ENCODE results near the gene CTNNBIP1. TPM values are rescaled to one million over a fixed set of nuclear protein-coding genes. Genes with fewer than 3 reads are reported as not detected.

The CTNNBIP1 gene
- total RNA-seq, 1 experiment from 2014 or later, result 44.4 TPM

GRCh38 chr1:9852004-9852403 lies 58.1 kb downstream of the CTNNBIP1 start:
- Mint-ChIP-seq H3K27me3 (ENCODE audit: low read depth) (no peaks in the 10 kb centered on the region), H3K36me3 (ENCODE audit: insufficient read depth in 1 of 3, low read depth in 3 of 3) (peaks cover 12 to 15% (median 14%) of the 10 kb centered on the region in 3 experiments; a peak in 6 of 7 replicates), H3K4me1 (peaks cover 29 to 37% of the 10 kb centered on the region in 2 experiments), H3K4me3 (no peak overlapping the region), H3K9me3 (peaks cover 3 to 7% of the 10 kb centered on the region in 2 experiments; a peak in 4 of 5 replicates), H3K27ac (0 out of 7 replicates have a peak overlapping the region, but pooled peaks of 1 of the 3 experiments have one; percentile 42)
- Histone ChIP-seq H3K4me2 (ENCODE audit: insufficient read depth, insufficient read length, low read length) (no peak overlapping the region), H2BK12ac (ENCODE audit: insufficient read length, low read depth, low read length) (no peak overlapping the region), H2AK5ac (ENCODE audit: insufficient read length, low read length) (no peak overlapping the region), H2BK15ac (ENCODE audit: low read depth, low read length) (no peak overlapping the region), H4K20me1 (ENCODE audit: control insufficient read depth, insufficient read depth, insufficient read length) (no peaks in the 10 kb centered on the region), H3T11ph (ENCODE audit: low read length) (no peak overlapping the region), H3K56ac (ENCODE audit: insufficient read length, low read depth, low read length) (no peak overlapping the region), H3K23me2 (ENCODE audit: insufficient read length, low read depth, low read length, poor library complexity, severe bottlenecking) (no peaks in the 10 kb centered on the region), H4K5ac (ENCODE audit: insufficient read length, low read depth, low read length) (no peak overlapping the region), H4K8ac (replicated peaks; ENCODE audit: insufficient read length, low read depth, low read length) (no peak overlapping the region), H2BK5ac (ENCODE audit: insufficient read length, low read length) (no peak overlapping the region), H2BK20ac (ENCODE audit: low read depth, low read length, poor library complexity, severe bottlenecking) (no peak overlapping the region), H2AFZ (ENCODE audit: low read length) (no peak overlapping the region), H3K4me1 (ENCODE audit: insufficient read depth, low read length) (no peaks in the 10 kb centered on the region), H3K18ac (ENCODE audit: insufficient read length, low read depth, low read length) (no peak overlapping the region), H3K23ac (ENCODE audit: insufficient read length, low read depth, low read length) (no peak overlapping the region), H3K27ac (ENCODE audit: insufficient read length, low read depth, low read length) (no peak overlapping the region), H3K14ac (ENCODE audit: insufficient read depth, low read length) (no peak overlapping the region; the same call in 1 of the 2 replicates), H3K4ac (ENCODE audit: low read depth, low read length) (no peak overlapping the region), H2BK120ac (ENCODE audit: low read depth, low read length, poor library complexity, severe bottlenecking) (no peak overlapping the region), H4K91ac (ENCODE audit: insufficient read length, low read depth, low read length) (no peak overlapping the region), H3K79me2 (ENCODE audit: insufficient read depth, low read length) (no peaks in the 10 kb centered on the region), H3K79me1 (ENCODE audit: insufficient read depth, low read depth, low read length, poor library complexity, severe bottlenecking) (no peaks in the 10 kb centered on the region), H3K9ac (ENCODE audit: extremely low read depth, insufficient read length, low read length) (no peak overlapping the region), H3K9me3 (ENCODE audit: control insufficient read depth, low read depth, low read length) (no peaks in the 10 kb centered on the region), H3K27me3 (ENCODE audit: insufficient read depth, low read length) (no peaks in the 10 kb centered on the region)
- no peak for DNase-seq
- TF ChIP-seq, protein P1, sequence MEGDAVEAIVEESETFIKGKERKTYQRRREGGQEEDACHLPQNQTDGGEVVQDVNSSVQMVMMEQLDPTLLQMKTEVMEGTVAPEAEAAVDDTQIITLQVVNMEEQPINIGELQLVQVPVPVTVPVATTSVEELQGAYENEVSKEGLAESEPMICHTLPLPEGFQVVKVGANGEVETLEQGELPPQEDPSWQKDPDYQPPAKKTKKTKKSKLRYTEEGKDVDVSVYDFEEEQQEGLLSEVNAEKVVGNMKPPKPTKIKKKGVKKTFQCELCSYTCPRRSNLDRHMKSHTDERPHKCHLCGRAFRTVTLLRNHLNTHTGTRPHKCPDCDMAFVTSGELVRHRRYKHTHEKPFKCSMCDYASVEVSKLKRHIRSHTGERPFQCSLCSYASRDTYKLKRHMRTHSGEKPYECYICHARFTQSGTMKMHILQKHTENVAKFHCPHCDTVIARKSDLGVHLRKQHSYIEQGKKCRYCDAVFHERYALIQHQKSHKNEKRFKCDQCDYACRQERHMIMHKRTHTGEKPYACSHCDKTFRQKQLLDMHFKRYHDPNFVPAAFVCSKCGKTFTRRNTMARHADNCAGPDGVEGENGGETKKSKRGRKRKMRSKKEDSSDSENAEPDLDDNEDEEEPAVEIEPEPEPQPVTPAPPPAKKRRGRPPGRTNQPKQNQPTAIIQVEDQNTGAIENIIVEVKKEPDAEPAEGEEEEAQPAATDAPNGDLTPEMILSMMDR (conservative IDR thresholded peaks at IDR 0.05), result no peak
- WGBS (ENCODE audit: extremely low coverage, insufficient read length, low lambda C conversion rate), result no CpG with 5 or more reads among the region's 8 CpGs
